Activated CD8-positive, alpha-beta T cell treated with anti-CD3 and anti-CD28 coated beads, Interleukin-2, amount 10 ng/mL, durations not matched to agents 7 days and 5 days (primary cell): ENCODE results near the gene SMC1B. TPM values are rescaled to one million over a fixed set of nuclear protein-coding genes. Genes with fewer than 3 reads are reported as not detected.
"Not testable (repeated sequence)": the region's sequence is repeated elsewhere in the genome, so short reads cannot be mapped to it uniquely, and the experiment has no call there.

Experiments
- ATAC-seq: fragments of 150-1000 bp; cut with Tn5 transposase; one replicate; pipeline ENCODE4 v1.10.0; 2021; ENCODE audit warnings: moderate library complexity
- CTCF ChIA-PET: fragments of 350-600 bp; sonication (Branson Sonifier 250); formaldehyde crosslinking; loops from one replicate; lab custom pipeline; 2021; ENCODE audit warnings: antibody characterized with exemption; lab: Charles Lee
- POLR2A ChIA-PET: fragments of 350-600 bp; sonication (Branson Sonifier 250); formaldehyde crosslinking; loops from one replicate; lab custom pipeline; 2021; ENCODE audit warnings: antibody characterized with exemption; lab: Charles Lee
- DNase-seq: peaks from one replicate; pipeline ENCODE4 v3.0.0-alpha.2; 2020
- H3K27ac Mint-ChIP-seq: one replicate; pipeline ENCODE4 v1.8.0; 2021; ENCODE audit warnings: mild to moderate bottlenecking, mixed read lengths
- H3K27me3 Mint-ChIP-seq: one replicate; pipeline ENCODE4 v1.8.0; 2021; ENCODE audit warnings: low read depth, mixed read lengths
- H3K36me3 Mint-ChIP-seq: one replicate; pipeline ENCODE4 v1.8.0; 2021; ENCODE audit warnings: low read depth, mixed read lengths
- H3K4me1 Mint-ChIP-seq: one replicate; pipeline ENCODE4 v1.8.0; 2021; ENCODE audit warnings: low read depth, mixed read lengths
- H3K4me3 Mint-ChIP-seq: one replicate; pipeline ENCODE4 v1.8.0; 2021; ENCODE audit warnings: mild to moderate bottlenecking, mixed read lengths
- H3K9me3 Mint-ChIP-seq: one replicate; pipeline ENCODE4 v1.8.0; 2022; ENCODE audit warnings: mixed read lengths; ENCODE audit not compliant: insufficient read depth
- total RNA-seq, 2 experiments: library from RNA; stranded (reverse); gene quantifications; one replicate each; pipeline ENCODE4 v1.2.3, GENCODE V29; 2021

The SMC1B gene
- total RNA-seq, 2 experiments from 2014 or later = 1.6 to 2.1 TPM

DNA sequence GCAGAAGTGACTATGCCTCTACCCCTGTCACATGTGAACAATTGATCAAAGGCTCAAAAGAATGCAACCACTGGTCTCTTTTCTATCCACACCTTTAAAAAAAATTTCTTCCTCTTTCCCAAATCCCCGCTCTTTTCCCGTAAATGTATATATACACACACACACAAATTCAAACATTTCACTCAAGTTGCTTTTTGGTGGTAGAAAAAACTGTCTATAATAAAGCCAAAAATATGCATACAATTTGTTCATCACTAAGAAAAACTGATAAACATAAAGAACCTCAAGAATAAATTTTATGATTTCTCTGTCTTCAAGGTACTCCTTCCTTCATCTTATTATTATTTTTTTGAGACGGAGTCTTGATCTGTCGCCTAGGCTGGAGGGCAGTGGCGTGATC, 5.6 kb downstream of the SMC1B start:
- H3K4me1 Mint-ChIP-seq = peaks cover 4% of the 10 kb centered on the region
- ChIA-PET POLR2A (no interaction called here), CTCF (no interaction called here)
- H3K4me3 Mint-ChIP-seq = no peak overlapping the region
- H3K36me3 Mint-ChIP-seq = peaks cover 5% of the 10 kb centered on the region
- H3K27me3 Mint-ChIP-seq = no peaks in the 10 kb centered on the region
- DNase-seq (no peak), ATAC-seq (no peak)
- H3K27ac Mint-ChIP-seq = no peak overlapping the region
- no peaks in the 10 kb centered on the region for H3K9me3 Mint-ChIP-seq

DNA sequence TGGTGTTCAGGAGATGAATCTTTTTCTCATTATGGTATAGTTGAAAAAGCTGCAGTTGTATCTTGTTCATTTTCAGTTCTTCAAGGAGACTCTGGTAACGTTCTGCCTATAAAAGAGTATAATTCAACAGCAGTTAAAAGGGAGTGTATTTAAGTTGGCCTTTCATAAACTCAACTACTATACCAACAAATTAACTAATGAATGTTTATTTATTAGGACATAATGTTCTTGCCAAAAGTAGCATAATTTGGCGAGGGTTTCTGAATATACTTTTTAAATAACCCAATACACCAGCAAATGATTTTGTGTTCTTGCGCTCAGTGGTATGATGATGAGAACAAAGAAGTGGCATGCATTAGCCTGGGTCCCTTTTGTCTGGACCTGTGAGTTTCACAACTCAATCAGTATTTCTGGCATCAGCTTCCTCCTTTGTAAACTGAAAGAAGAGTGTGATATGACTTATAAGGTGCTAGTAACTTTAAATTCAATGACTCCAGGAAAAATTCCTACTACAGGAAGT, 10.9 kb downstream of the SMC1B start:
- H3K4me1 Mint-ChIP-seq = no peaks in the 10 kb centered on the region
- no peak for ATAC-seq
- H3K27ac Mint-ChIP-seq = no peak overlapping the region
- H3K36me3 Mint-ChIP-seq = peaks cover 2% of the 10 kb centered on the region
- no peaks in the 10 kb centered on the region for H3K9me3 Mint-ChIP-seq
- H3K4me3 Mint-ChIP-seq = no peak overlapping the region
- H3K27me3 Mint-ChIP-seq = peaks cover 4% of the 10 kb centered on the region
- no peak for DNase-seq
- ChIA-PET CTCF (no interaction called here), POLR2A (interaction anchor here (1.5 kb wide), 1 partner anchor 11 kb away, joined by 5 read pairs; the partner anchor contains the start of genes RIBC2 and SMC1B)

DNA sequence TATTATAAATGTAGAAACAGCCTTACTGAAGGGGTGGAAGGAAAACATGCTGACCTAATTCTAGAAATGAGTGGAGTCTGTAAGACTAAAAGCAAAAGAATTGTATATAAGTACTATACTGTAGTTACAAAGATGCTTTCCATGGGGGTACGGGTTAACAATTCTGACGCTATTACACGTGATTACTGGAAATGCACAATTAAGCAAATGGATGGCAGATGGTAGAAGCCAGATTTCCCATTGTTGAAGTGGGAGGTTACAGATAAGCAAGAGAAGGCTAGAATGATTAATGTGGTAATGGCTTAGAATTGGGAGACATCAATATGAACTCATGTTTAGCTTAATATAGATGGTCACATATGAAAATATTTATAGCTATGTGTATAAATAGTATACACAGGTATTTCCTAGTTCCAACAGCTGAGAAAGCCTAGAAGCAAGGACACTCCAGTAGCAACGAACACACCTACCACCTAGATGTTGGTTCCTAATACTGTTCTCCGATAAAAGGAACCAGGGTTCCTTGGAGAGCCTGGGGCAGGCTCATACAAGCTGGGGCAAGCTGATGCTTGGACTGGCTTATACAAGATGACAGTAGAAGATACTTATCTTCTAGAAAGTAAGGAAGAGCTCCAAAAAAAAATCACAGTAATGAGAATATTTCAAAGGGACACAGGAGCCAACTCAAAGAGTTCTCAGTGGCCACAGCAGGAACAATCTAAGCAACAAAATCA, 13.5 kb downstream of the SMC1B start:
- CTCF ChIA-PET = no interaction called here

DNA sequence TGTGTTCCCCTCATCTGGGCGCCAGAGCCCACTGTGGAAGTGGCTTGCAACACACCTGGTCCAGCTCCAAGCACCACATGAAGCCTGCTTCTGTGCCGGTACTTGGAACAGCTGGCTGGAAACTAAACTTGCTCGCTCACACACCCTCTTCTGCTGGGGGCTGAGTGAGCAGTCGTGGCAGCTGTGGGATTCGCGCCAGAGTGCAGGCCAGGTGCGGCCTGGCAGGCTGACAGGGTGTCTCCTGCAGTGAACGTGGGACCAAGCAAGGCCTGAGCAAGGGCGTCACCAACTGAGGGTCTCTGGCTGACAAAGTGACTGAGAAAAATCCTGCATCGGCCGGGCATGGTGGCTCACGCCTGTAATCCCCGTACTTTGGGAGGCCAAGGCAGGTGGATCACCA, 15.2 kb downstream of the SMC1B start:
- H3K27ac Mint-ChIP-seq = no peak overlapping the region
- ChIA-PET POLR2A (no interaction called here), CTCF (interaction anchor here (1.1 to 1.3 kb wide), 6 partner anchors 14 to 145 kb away, joined by 3 to 4 read pairs (median 3); no protein-coding TSS in a partner anchor)
- no peak overlapping the region for H3K4me3 Mint-ChIP-seq
- H3K4me1 Mint-ChIP-seq = no peaks in the 10 kb centered on the region
- no peak for DNase-seq
- ATAC-seq = no peak
- H3K27me3 Mint-ChIP-seq = peaks cover 4% of the 10 kb centered on the region
- peaks cover 5% of the 10 kb centered on the region for H3K36me3 Mint-ChIP-seq
- no peaks in the 10 kb centered on the region for H3K9me3 Mint-ChIP-seq

More for the DNA sequence above, 13.5 kb downstream of the SMC1B start:
- POLR2A ChIA-PET = no interaction called here
- no peaks in the 10 kb centered on the region for H3K9me3 Mint-ChIP-seq
- H3K36me3 Mint-ChIP-seq = peaks cover 5% of the 10 kb centered on the region
- no peak overlapping the region for H3K4me3 Mint-ChIP-seq
- DNase-seq = no peak
- H3K27me3 Mint-ChIP-seq = peaks cover 4% of the 10 kb centered on the region
- H3K4me1 Mint-ChIP-seq = no peaks in the 10 kb centered on the region
- no peak for ATAC-seq
- H3K27ac Mint-ChIP-seq = no peak overlapping the region

DNA sequence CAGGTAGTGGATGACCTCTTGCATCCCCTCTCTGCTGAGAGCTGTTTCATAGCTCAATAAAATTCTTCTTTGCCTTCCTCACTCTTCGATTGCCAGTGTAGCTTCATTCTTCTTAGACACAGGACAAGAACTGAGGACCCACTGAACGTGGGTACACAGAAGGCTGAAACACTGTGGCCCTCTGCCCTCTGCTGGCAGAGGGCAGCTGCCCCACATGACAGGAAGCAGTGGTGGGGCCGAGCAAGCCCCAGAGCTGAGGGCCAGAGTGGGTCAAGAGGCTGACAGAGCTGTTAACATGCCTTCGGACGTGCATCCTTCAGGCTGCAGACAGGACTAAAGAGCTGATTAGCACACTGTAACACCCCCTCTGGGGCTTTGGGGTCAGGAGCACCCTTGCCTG, 15.6 kb downstream of the SMC1B start:
- peaks cover 5% of the 10 kb centered on the region for H3K36me3 Mint-ChIP-seq
- POLR2A ChIA-PET = no interaction called here
- ATAC-seq (no peak), DNase-seq (no peak)
- H3K27me3 Mint-ChIP-seq = peaks cover 4% of the 10 kb centered on the region
- no peak overlapping the region for H3K27ac Mint-ChIP-seq
- no peaks in the 10 kb centered on the region for H3K4me1 Mint-ChIP-seq
- no peak overlapping the region for H3K4me3 Mint-ChIP-seq
- H3K9me3 Mint-ChIP-seq = no peaks in the 10 kb centered on the region
- CTCF ChIA-PET = interaction anchor here (1.1 to 1.3 kb wide), 6 partner anchors 13 to 145 kb away, joined by 3 to 4 read pairs (median 3); no protein-coding TSS in a partner anchor

DNA sequence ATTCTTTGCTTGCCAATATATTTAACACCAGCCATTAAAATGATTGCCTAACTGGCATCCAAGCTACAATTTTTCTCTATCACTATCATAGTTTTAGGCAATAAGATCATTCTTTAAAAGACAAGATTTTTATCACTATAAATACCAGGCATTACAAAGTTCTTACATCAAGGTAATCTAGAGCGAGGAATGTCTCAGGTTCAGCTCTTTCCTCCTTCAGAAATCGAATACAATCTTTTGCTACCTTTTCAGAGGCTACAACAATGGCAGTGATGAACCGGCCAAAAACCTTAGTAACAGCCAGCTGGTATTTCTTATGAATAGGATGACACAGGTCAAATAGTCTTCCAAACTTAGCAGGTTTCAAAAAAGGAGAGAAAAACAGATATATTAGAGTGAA, 23.9 kb downstream of the SMC1B start:
- H3K9me3 Mint-ChIP-seq = no peaks in the 10 kb centered on the region
- H3K36me3 Mint-ChIP-seq = no peaks in the 10 kb centered on the region
- no peak overlapping the region for H3K27ac Mint-ChIP-seq
- no peak for DNase-seq
- no peak overlapping the region for H3K4me3 Mint-ChIP-seq
- ChIA-PET POLR2A (interaction anchor here (1.0 kb wide), 1 partner anchor 24 kb away, joined by 3 read pairs; the partner anchor contains the start of genes RIBC2 and SMC1B), CTCF (interaction anchor here (1.7 kb wide), 1 partner anchor 10 kb away, joined by 6 read pairs; no protein-coding TSS in a partner anchor)
- H3K27me3 Mint-ChIP-seq = peaks cover 8% of the 10 kb centered on the region
- ATAC-seq = no peak
- H3K4me1 Mint-ChIP-seq = no peaks in the 10 kb centered on the region

DNA sequence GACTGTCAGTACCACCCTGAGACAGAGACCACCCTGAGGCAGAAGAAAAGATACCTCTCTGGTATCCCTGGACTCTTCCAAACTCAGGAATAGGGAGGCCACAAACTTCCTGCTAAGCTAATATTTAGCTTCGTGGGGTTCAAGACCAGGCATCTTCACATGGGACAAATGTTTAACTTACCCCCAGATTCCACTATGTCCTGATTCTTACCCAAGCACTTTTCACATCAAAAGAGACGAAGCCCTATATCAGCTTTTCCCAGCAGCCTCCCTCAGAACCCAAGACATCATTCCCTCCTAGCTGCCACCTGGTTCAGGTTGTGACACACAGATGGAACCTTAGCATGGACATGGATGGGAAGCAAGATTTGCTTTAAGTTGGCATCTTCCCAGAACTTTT, 32.1 kb downstream of the SMC1B start:
- Mint-ChIP-seq H3K27ac (no peak overlapping the region), H3K27me3 (no peaks in the 10 kb centered on the region), H3K36me3 (no peaks in the 10 kb centered on the region), H3K4me1 (peaks cover 7% of the 10 kb centered on the region), H3K4me3 (no peak overlapping the region), H3K9me3 (no peaks in the 10 kb centered on the region)
- ChIA-PET POLR2A (no interaction called here), CTCF (interaction anchor here (1.3 kb wide), 1 partner anchor 12 kb away, joined by 5 read pairs; no protein-coding TSS in a partner anchor)
- ATAC-seq (no peak), DNase-seq (no peak)

DNA sequence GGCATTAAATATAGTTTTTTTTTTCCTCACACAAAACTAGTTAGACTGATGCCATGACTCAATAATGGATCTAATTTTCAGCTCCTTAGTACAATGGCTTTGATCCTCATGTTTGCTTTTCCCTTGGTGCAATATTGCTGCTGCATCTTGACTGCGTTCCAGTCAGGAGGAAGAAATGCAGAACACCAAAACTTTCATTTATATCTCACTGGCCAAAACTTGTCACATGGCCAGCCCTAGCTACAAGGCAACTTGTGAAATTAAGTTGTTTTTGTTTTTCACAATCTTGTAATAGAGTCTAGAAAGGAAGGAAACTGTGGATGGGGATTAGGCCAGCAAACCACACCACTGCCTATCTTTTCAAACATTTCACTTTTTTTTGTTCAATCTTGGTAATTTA, 36.7 kb downstream of the SMC1B start:
- ChIA-PET POLR2A (no interaction called here), CTCF (no interaction called here)
- Mint-ChIP-seq H3K27ac (no peak overlapping the region), H3K36me3 (no peaks in the 10 kb centered on the region), H3K27me3 (peaks cover 3% of the 10 kb centered on the region), H3K4me3 (no peak overlapping the region), H3K9me3 (no peaks in the 10 kb centered on the region), H3K4me1 (peaks cover 7% of the 10 kb centered on the region)
- DNase-seq (no peak), ATAC-seq (no peak)

DNA sequence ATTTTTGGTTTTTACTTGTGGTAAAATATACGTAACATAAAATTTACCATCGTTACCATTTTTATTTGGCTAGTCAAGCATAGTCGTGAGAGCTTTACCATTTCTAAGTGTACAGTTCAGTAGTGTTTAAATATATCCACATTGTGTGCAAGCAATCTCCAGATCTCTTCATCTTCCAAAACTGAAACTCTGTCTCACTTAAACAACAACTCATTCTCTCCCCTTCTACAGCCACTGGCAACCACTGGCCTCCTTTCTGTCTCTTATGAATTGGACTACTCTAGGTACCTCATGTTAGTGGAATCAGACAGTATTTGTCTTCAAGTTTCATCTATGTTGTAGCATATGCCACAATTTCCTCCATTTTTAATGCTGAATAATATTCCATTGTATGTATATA, 37.4 kb downstream of the SMC1B start:
- no peak for DNase-seq
- Mint-ChIP-seq H3K4me1 (peaks cover 7% of the 10 kb centered on the region), H3K4me3 (no peak overlapping the region), H3K27me3 (peaks cover 3% of the 10 kb centered on the region), H3K36me3 (no peaks in the 10 kb centered on the region), H3K9me3 (no peaks in the 10 kb centered on the region), H3K27ac (no peak overlapping the region)
- CTCF ChIA-PET = no interaction called here
- ATAC-seq = no peak
- POLR2A ChIA-PET = no interaction called here

DNA sequence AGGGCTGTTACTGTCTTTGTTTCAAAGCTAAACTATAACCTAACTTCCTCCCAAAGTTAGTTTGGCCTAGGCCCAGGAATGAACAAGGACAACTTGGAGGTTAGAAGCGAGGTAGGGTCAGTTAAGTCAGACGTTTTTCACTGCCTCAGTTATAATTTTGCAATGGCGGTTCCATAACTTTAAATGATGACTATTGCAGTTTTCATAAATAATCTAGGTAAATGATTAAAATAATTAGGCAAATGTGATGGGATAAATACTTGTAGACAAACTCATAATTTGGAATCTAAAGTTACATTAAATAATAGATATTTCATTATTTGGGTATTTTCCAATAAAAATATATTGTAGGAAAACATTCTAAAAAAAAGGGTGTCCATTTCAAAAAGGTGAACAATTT, 39.8 kb downstream of the SMC1B start:
- DNase-seq, H3K27me3 Mint-ChIP-seq, POLR2A ChIA-PET, H3K9me3 Mint-ChIP-seq, H3K27ac Mint-ChIP-seq, H3K36me3 Mint-ChIP-seq, H3K4me1 Mint-ChIP-seq, ATAC-seq, H3K4me3 Mint-ChIP-seq: not testable (repeated sequence)
- CTCF ChIA-PET = interaction anchor here (0.9 kb wide), 1 partner anchor 56 kb away, joined by 4 read pairs; no protein-coding TSS in a partner anchor

DNA sequence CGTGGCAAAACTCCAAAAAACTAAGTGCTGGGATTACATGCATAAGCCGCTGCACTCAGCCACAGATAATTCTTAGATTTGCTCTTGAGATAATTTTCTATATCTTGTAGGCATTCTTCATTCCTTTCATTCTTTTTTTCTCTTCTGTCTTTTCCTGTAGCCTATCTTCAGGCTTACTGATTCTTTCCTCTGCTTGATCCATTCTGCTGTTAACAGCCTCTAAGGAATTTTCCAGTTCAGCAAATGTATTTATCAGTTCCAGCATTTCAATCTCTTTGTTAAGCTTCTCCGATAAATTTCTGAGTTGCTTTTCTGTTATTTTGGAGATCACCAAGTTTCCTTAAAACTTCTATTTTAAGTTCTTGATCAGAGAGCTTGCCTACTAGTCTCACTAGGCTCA, 46.7 kb downstream of the SMC1B start:
- CTCF ChIA-PET = no interaction called here

DNA sequence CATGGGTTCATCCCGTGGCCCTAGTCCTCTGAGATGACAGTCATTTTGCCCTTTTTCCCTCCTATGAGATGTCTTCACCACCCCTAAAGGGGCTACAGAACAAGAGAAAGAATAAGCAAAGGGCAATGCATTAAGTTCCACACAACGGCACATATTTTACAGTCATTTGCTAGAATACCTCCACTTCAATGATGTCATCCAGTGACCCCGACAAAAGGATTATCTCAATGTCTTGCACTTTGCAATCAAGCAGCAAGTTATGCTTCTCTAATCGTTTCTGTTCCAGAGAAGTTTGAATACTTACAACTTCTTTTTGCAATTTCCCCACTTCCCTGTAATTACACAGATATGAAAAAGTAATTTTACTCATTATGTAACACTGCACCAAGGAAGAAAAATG, 53.8 kb downstream of the SMC1B start:
- ATAC-seq (no peak), DNase-seq (no peak)
- H3K4me1 Mint-ChIP-seq = no peaks in the 10 kb centered on the region
- POLR2A ChIA-PET = no interaction called here
- H3K4me3 Mint-ChIP-seq = no peak overlapping the region
- H3K36me3 Mint-ChIP-seq = no peaks in the 10 kb centered on the region
- CTCF ChIA-PET = no interaction called here
- H3K9me3 Mint-ChIP-seq = no peaks in the 10 kb centered on the region
- H3K27ac Mint-ChIP-seq = no peak overlapping the region
- peaks cover 12% of the 10 kb centered on the region for H3K27me3 Mint-ChIP-seq

More for the DNA sequence above, 46.7 kb downstream of the SMC1B start:
- Mint-ChIP-seq H3K4me3 (no peak overlapping the region), H3K9me3 (peaks cover 6% of the 10 kb centered on the region), H3K27me3 (peaks cover 13% of the 10 kb centered on the region), H3K4me1 (no peaks in the 10 kb centered on the region), H3K27ac (no peak overlapping the region), H3K36me3 (peaks cover 9% of the 10 kb centered on the region)
- DNase-seq = no peak
- POLR2A ChIA-PET = no interaction called here
- ATAC-seq = no peak
